Smooth muscle cell (in vitro differentiated cells): Measurements from ENCODE around the gene PERM1. TPM values are rescaled to one million over a fixed set of nuclear protein-coding genes. Genes with fewer than 3 reads are reported as not detected.
"Not testable (repeated sequence)": the region's sequence is repeated elsewhere in the genome, so short reads cannot be mapped to it uniquely, and the experiment has no call there.

ENCODE experiments used
- DNase-seq: peaks from one replicate; lab custom pipeline; 2025; ENCODE audit not compliant: unreplicated experiment; lab: John Stamatoyannopoulos, UW
- H2AFZ ChIP-seq: fragments of 200-600 bp; sonication (generic); 2 replicates; pipeline ENCODE4 v1.6.0; 2016; ENCODE audit warnings: antibody characterized with exemption, low read depth, mild to moderate bottlenecking
- H3F3A ChIP-seq: fragments of 200-600 bp; sonication (generic); 2 replicates; pipeline ENCODE4 v1.6.0; 2017; ENCODE audit warnings: antibody characterized with exemption, low read depth
- H3K27ac ChIP-seq: fragments of 200-600 bp; sonication (generic); 2 replicates; pipeline ENCODE4 v1.5.1; 2016; ENCODE audit warnings: low read depth, mild to moderate bottlenecking
- H3K27me3 ChIP-seq: fragments of 200-600 bp; sonication (generic); 2 replicates; pipeline ENCODE4 v1.6.1; 2016; ENCODE audit warnings: low read depth, mild to moderate bottlenecking
- H3K36me3 ChIP-seq: fragments of 200-600 bp; sonication (generic); 2 replicates; pipeline ENCODE4 v1.5.1; 2016; ENCODE audit warnings: low read depth
- H3K4me1 ChIP-seq: fragments of 200-600 bp; sonication (generic); 2 replicates; pipeline ENCODE4 v1.5.1; 2016; ENCODE audit warnings: low read depth
- H3K4me2 ChIP-seq: fragments of 200-600 bp; sonication (generic); 2 replicates; pipeline ENCODE4 v1.6.0; 2016; ENCODE audit warnings: mild to moderate bottlenecking
- H3K4me3 ChIP-seq: fragments of 200-600 bp; sonication (generic); 2 replicates; pipeline ENCODE4 v1.5.1; 2016; ENCODE audit warnings: mild to moderate bottlenecking
- H3K79me2 ChIP-seq: fragments of 200-600 bp; sonication (generic); 2 replicates; pipeline ENCODE4 v1.6.0; 2016; ENCODE audit warnings: low read depth, mild to moderate bottlenecking
- H3K9ac ChIP-seq: fragments of 200-600 bp; sonication (generic); 2 replicates; pipeline ENCODE4 v1.6.0; 2016; ENCODE audit warnings: low read depth
- H3K9me3 ChIP-seq: fragments of 200-600 bp; sonication (generic); replicated peaks from 2 replicates; pipeline ENCODE4 v1.5.1; 2016; ENCODE audit warnings: low read depth
- H4K20me1 ChIP-seq: fragments of 200-600 bp; sonication (generic); 2 replicates; pipeline ENCODE4 v1.6.0; 2016; ENCODE audit warnings: low read depth
- CTCF ChIP-seq: fragments of 200-600 bp; sonication (generic); IDR thresholded peaks from 2 replicates; pipeline ENCODE4 v1.5.1; 2017; ENCODE audit warnings: borderline replicate concordance, mild to moderate bottlenecking, antibody characterized with exemption; ENCODE audit not compliant: insufficient read depth, poor library complexity, severe bottlenecking
- WGBS: methylation state at CpG from one replicate; pipeline ENCODE4 v1.1.7; 2016; ENCODE audit warnings: low lambda C conversion rate; 5-methylcytosine and 5-hydroxymethylcytosine counted together
- polyA plus RNA-seq: library from polyadenylated mRNA; unstranded; fragments of >200 nt; fragmentation: Nextera tagmentation; extraction: Ambion mirVana; gene quantifications from 2 replicates; pipeline ENCODE4 v1.2.1, GENCODE V29; 2016
- total RNA-seq: library from RNA; depleted of rRNA; stranded (reverse); fragments of >200 nt; gene quantifications from 2 replicates; pipeline ENCODE4 v1.2.3, GENCODE V29; 2014

PERM1 gene
- total and polyA plus RNA-seq, 2 experiments from 2014 or later, result 2.6 TPM; not detected in 1

- peaks cover 14% of the 10 kb centered on the region for H3K4me1 ChIP-seq
- H3K9ac ChIP-seq, result no peak overlapping the region
- peaks cover 4% of the 10 kb centered on the region for H3F3A ChIP-seq
- no peaks in the 10 kb centered on the region for H3K9me3 ChIP-seq
- H3K27me3 ChIP-seq, result no peaks in the 10 kb centered on the region
- no peaks in the 10 kb centered on the region for H4K20me1 ChIP-seq
- peak overlapping the region; percentile 83 for H3K4me2 ChIP-seq
- TF ChIP-seq CTCF, result peak; percentile 13
- WGBS, result 83% methylated on average over 19 of the region's 20 CpGs
- no peaks in the 10 kb centered on the region for H3K36me3 ChIP-seq
- H2AFZ ChIP-seq, result no peak overlapping the region
- peak overlapping the region; percentile 11 for H3K27ac ChIP-seq
- H3K79me2 ChIP-seq, result no peaks in the 10 kb centered on the region
- no peak overlapping the region for H3K4me3 ChIP-seq
- no peak for DNase-seq
Measured at GRCh38 chr1:1014799-1015681, 33.1 kb upstream of the PERM1 start.

GRCh38 chr1:1013922-1014648, 32.2 kb upstream of the PERM1 start:
- Histone ChIP-seq H2AFZ (no peak overlapping the region), H3K9ac (peak overlapping the region; percentile 7), H3K4me3 (peak overlapping the region; percentile 60), H3K9me3 (no peaks in the 10 kb centered on the region), H3K4me1 (peaks cover 14% of the 10 kb centered on the region), H3K27ac (peak overlapping the region; percentile 42), H3F3A (peaks cover 4% of the 10 kb centered on the region), H3K27me3 (no peaks in the 10 kb centered on the region), H4K20me1 (no peaks in the 10 kb centered on the region), H3K79me2 (no peaks in the 10 kb centered on the region), H3K36me3 (no peaks in the 10 kb centered on the region), H3K4me2 (peak overlapping the region; percentile 83)
- TF ChIP-seq CTCF, result no peak
- DNase-seq, result no peak
- 57% methylated on average over 41 of the region's 41 CpGs for WGBS

- H3K36me3 ChIP-seq, result no peaks in the 10 kb centered on the region
- 12% methylated on average over 30 of the region's 30 CpGs for WGBS
Measured at GRCh38 chr1:1013105-1013921, 31.4 kb upstream of the PERM1 start, which contains the start of gene ISG15. Gene ISG15 (plus strand): TSS chr1:1013497. CDS start chr1:1013574, 77 bp downstream.

GRCh38 chr1:1012736-1013104, 30.8 kb upstream of the PERM1 start:
- peak overlapping the region; percentile 60 for H3K4me3 ChIP-seq
- WGBS, result 74% methylated on average over 13 of the region's 13 CpGs

More at GRCh38 chr1:1013105-1013921, 31.4 kb upstream of the PERM1 start, which contains the start of gene ISG15:
- TF ChIP-seq CTCF, result no peak
- no peaks in the 10 kb centered on the region for H3K79me2 ChIP-seq
- H2AFZ ChIP-seq, result peak within 1 kb of the TSS; percentile 29
- no peaks in the 10 kb centered on the region for H4K20me1 ChIP-seq
- H3K27ac ChIP-seq, result peak within 1 kb of the TSS; percentile 42
- H3K4me1 ChIP-seq, result peaks cover 14% of the 10 kb centered on the region
- H3K9me3 ChIP-seq, result no peaks in the 10 kb centered on the region
- H3K4me2 ChIP-seq, result peak within 1 kb of the TSS; percentile 83
- H3K4me3 ChIP-seq, result peak within 1 kb of the TSS; percentile 60
- no peaks in the 10 kb centered on the region for H3K27me3 ChIP-seq
- H3K9ac ChIP-seq, result peak within 1 kb of the TSS; percentile 40
- DNase-seq, result peak; percentile 53
- H3F3A ChIP-seq, result peaks cover 4% of the 10 kb centered on the region

More at GRCh38 chr1:1012736-1013104, 30.8 kb upstream of the PERM1 start:
- Histone ChIP-seq H3K9ac (peak overlapping the region; percentile 40), H2AFZ (peak overlapping the region; percentile 29), H3K27ac (peak overlapping the region; percentile 42), H3K4me1 (peaks cover 14% of the 10 kb centered on the region), H3K4me2 (peak overlapping the region; percentile 83)
- DNase-seq, H3K27me3 ChIP-seq, H4K20me1 ChIP-seq, H3K9me3 ChIP-seq, H3F3A ChIP-seq, H3K79me2 ChIP-seq, H3K36me3 ChIP-seq: not testable (repeated sequence)
